Mesodermal cell (in vitro differentiated cells): ENCODE results near the gene GRAMD2B.

Source experiments
- H3K27ac ChIP-seq: 2 replicates; pipeline ENCODE4 v1.7.0; 2013; ENCODE audit warnings: mild to moderate bottlenecking, low read depth, low read length, moderate library complexity; ENCODE audit not compliant: severe bottlenecking
- H3K36me3 ChIP-seq: 2 replicates; pipeline ENCODE4 v1.7.1; 2013; ENCODE audit warnings: mild to moderate bottlenecking, low read length, moderate library complexity; ENCODE audit not compliant: control insufficient read depth, insufficient read depth
- H3K4me1 ChIP-seq: one replicate; pipeline ENCODE4 v1.7.1; 2013; ENCODE audit warnings: mild to moderate bottlenecking, low read length; ENCODE audit not compliant: insufficient read depth, control insufficient read depth, poor library complexity, severe bottlenecking
- H3K4me3 ChIP-seq: 2 replicates; pipeline ENCODE4 v1.7.0; 2013; ENCODE audit warnings: low read length, control low read depth, mild to moderate bottlenecking; ENCODE audit not compliant: insufficient read depth, poor library complexity, severe bottlenecking; ENCODE audit errors: extremely low read depth
- H3K9me3 ChIP-seq: 2 replicates; pipeline ENCODE4 v1.7.1; 2013; ENCODE audit warnings: mild to moderate bottlenecking, low read length, moderate library complexity; ENCODE audit not compliant: control insufficient read depth
- WGBS, 2 experiments: methylation state at CpG; one replicate each; pipeline ENCODE4 v1.1.5; 2013; ENCODE audit warnings: missing lambda C conversion rate in 2 of 2; ENCODE audit not compliant: insufficient coverage in 2 of 2; 5-methylcytosine and 5-hydroxymethylcytosine counted together

Gene GRAMD2B

DNA sequence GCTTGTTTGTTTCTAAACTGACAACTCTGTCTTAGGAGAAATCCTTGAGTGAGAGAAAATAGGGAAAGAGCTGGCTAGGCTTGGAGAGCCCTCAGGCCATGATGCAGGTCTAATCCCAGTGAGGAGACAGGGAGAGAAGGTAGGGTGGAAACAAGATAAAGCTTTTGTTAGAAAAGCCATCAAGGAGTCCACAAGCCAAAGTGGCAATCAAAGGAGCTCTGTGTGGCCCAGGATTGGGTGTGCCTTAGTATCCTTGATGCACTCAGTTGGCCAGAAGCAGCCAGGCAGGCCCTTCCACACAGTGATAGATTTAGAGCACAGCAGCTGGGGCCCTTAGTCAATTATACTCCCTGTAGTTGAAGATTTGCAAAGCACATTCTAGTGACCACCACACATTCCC is 97.9 kb downstream of the GRAMD2B start:
- Histone ChIP-seq H3K4me1 (peaks cover 2% of the 10 kb centered on the region), H3K27ac (no peak overlapping the region), H3K4me3 (no peak overlapping the region), H3K36me3 (no peaks in the 10 kb centered on the region), H3K9me3 (no peaks in the 10 kb centered on the region)

DNA sequence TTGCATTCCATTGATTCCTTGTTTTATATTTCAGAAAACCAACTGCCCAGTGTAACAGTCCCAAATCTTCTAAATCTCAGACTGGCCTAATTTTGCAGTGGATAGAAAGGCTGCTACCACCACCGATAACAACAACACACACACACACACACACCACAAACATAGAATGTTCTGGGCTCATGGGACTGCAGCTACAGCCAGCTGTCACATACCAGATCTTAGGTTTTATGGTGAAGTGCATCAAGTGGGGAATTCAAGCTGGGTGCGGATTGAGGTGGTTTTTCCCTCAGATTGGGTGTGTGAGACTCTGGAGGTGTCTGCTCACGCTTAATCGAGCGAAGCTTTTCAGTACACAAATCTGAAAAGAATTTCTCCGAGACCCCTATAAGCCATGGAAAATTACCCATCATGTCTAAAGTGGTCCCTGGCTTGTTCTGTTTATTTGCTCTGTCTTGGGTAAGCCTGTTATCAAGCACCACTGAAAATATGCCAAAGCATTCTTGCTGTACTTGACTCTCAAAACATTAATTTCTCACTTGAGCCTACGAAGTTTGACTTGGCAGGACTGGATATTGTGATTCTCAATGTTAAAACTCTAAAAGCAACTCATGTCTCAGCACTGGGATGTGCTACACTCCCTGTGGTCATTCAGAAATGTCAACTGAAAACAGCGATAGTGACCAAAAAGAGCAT is 100.8 kb downstream of the GRAMD2B start:
- Histone ChIP-seq H3K4me1 (peaks cover 2% of the 10 kb centered on the region), H3K4me3 (no peak overlapping the region), H3K27ac (no peak overlapping the region), H3K9me3 (no peaks in the 10 kb centered on the region), H3K36me3 (no peaks in the 10 kb centered on the region)
- 78 to 100% methylated on average over 2 to 8 of the region's 8 CpGs for WGBS, 2 experiments

DNA sequence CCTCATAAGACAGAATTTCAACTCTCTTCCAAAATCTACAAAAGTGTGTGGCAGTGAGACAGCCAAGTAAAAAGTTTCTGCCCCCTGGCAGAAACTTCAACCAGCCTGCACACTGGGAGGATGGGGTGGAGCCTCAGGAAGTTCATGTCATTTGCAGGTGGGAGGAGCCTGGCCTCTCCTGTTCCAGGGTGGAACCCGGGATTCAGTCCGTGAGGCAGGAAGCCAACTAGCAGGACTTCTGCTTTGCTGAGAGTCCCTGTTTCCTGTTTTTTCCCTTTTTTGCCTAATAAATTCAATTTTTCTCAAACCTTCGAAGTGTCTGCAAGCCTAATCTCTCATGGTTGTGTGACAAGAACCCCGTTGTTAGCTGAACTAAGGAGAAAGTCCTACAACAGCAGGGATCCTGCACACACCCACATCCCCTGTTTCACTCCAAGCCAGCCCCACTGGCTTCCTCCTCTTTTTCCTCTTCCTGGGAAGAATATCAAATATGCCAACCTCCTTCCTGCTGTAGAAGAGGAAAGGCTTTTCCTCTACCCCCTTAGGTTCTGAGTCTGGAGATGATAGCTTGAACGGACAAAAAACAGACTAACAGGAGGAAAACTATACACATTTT is 102.5 kb downstream of the GRAMD2B start:
- Histone ChIP-seq H3K9me3 (no peaks in the 10 kb centered on the region), H3K4me1 (no peaks in the 10 kb centered on the region), H3K36me3 (no peaks in the 10 kb centered on the region), H3K27ac (no peak overlapping the region), H3K4me3 (no peak overlapping the region)
- WGBS, 2 experiments, result 44 to 47% methylated on average over 3 of the region's 5 CpGs

GRCh38 chr5:126526493-126526892 is 103.3 kb downstream of the GRAMD2B start:
- no peaks in the 10 kb centered on the region for H3K9me3 ChIP-seq
- no peaks in the 10 kb centered on the region for H3K36me3 ChIP-seq
- H3K4me1 ChIP-seq, result no peaks in the 10 kb centered on the region
- H3K27ac ChIP-seq, result no peak overlapping the region
- no peak overlapping the region for H3K4me3 ChIP-seq

DNA sequence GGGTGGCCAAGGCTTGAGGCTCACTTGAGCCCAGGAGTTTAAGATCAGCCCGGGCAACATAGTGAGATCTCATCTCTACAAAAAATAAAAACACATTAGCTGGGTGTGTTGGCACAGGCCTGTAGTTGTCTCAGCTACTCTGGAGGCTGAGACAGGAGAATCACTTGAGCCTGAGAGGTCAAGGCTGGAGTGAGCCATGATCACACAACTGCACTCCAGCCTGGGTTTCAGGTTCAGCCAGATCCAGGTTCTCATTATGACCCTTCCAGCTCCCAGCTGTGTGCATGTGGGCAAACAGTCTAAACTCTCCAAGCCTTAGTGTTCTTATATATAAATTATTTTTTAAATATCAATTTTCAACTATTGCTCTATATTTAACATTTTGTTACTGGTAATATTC is 103.9 kb downstream of the GRAMD2B start:
- no peaks in the 10 kb centered on the region for H3K4me1 ChIP-seq
- H3K4me3 ChIP-seq, result no peak overlapping the region
- no CpG with 5 or more reads among the region's 1 CpG for WGBS, 2 experiments
- H3K9me3 ChIP-seq, result no peaks in the 10 kb centered on the region
- no peak overlapping the region for H3K27ac ChIP-seq
- H3K36me3 ChIP-seq, result no peaks in the 10 kb centered on the region

GRCh38 chr5:126527892-126528291 is 104.7 kb downstream of the GRAMD2B start:
- no peak overlapping the region for H3K27ac ChIP-seq
- H3K9me3 ChIP-seq, result no peaks in the 10 kb centered on the region
- H3K36me3 ChIP-seq, result no peaks in the 10 kb centered on the region
- H3K4me1 ChIP-seq, result no peaks in the 10 kb centered on the region
- no peak overlapping the region for H3K4me3 ChIP-seq

DNA sequence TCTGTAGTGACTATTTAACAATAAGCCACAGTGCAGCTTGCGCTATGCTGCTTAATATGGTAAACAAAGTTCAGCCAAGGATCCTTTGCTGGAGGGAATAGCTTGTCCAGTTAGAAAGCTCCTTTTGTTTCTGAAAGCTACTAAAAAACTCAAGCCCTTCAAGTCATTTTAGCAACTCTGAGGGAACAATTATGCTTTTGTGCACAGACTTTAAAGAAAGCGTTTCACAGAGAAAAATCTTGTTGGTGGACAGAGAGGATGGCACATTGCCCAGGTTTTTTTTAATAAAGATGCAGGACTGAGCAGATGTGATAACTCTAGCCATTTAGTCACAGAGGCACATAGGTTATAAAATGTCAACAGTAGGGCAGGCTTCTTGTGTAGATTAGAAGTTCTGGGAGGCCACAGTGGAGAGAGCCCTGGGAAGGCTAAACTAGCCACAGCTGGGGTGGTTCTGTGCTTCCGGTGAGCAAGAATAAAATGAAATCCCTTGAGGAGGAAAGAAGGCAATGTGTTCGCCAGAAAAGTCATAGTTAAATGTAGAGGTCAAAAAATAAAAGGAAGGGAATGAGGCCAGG is 108.4 kb downstream of the GRAMD2B start:
- Histone ChIP-seq H3K9me3 (no peaks in the 10 kb centered on the region), H3K4me3 (no peak overlapping the region), H3K27ac (peak overlapping the region; percentile 50), H3K4me1 (no peaks in the 10 kb centered on the region), H3K36me3 (no peaks in the 10 kb centered on the region)
- 97 to 100% methylated on average over 3 to 4 of the region's 4 CpGs for WGBS, 2 experiments

DNA sequence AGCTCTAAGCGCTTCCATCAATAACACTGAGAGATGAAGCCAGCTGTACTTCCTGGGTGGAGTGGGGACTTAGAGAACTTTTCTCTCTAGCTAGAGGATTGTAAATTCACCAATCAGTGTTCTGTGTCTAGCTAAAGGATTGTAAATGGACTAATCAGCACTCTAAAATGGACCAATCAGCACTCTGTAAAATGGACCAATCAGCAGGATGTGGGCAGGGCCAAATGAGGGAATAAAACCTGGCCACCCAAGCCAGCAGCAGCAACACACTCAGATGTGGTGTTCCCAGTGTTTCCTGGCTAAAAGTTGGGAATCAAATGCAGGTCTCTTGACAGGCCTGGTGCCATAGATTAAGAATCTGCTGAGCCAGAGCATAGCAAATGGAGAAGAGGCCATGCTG is 111.3 kb downstream of the GRAMD2B start:
- WGBS, 2 experiments, result 83 to 88% methylated on average over 1 of the region's 1 CpG
- H3K9me3 ChIP-seq, result no peaks in the 10 kb centered on the region
- no peaks in the 10 kb centered on the region for H3K4me1 ChIP-seq
- no peak overlapping the region for H3K4me3 ChIP-seq
- H3K27ac ChIP-seq, result no peak overlapping the region
- no peaks in the 10 kb centered on the region for H3K36me3 ChIP-seq

- Histone ChIP-seq H3K4me1 (no peaks in the 10 kb centered on the region), H3K36me3 (no peaks in the 10 kb centered on the region), H3K27ac (no peak overlapping the region), H3K9me3 (no peaks in the 10 kb centered on the region), H3K4me3 (no peak overlapping the region)
- 93 to 100% methylated on average over 1 to 3 of the region's 4 CpGs for WGBS, 2 experiments
Observed at GRCh38 chr5:126535856-126536545, 112.8 kb downstream of the GRAMD2B start.

DNA sequence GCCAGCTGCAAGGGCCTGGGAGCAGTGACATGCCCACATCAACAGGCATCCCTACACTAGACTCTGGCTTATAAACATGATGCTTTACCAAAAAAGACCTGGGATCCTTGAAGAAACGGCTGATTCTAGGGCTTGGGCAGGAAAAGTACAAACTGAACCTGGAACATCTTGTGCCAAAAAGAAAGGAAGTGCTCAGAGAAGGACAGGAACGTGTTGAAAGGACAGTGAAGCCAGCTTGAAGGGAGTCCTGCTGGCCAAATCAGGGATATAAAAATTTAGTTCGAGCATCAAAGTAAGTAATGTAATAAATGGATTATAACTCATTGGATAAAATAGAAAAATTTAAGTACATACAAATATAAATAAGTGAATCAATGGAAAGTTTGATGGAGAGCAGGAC is 113.7 kb downstream of the GRAMD2B start:
- Histone ChIP-seq H3K27ac (no peak overlapping the region), H3K36me3 (no peaks in the 10 kb centered on the region), H3K4me1 (no peaks in the 10 kb centered on the region), H3K9me3 (no peaks in the 10 kb centered on the region), H3K4me3 (no peak overlapping the region)
- 59 to 88% methylated on average over 2 to 3 of the region's 3 CpGs for WGBS, 2 experiments

DNA sequence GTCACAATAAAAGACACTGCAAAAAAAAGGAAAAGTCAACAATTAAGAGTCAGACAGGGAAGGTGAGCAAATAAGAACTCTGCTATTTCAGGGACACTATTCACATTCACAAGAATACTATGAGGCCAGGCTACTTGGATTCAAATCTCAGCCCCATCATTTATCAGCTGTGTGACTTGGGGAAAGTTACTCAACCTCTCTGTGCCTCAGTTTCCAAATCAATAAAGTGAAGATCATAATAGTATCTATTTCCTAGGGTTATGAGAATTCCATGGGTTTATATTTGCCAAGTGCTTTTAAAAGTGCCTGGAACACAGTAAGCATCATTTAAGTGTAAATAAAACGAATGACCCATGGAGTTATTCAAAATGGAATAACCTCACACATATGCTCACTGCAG is 115.4 kb downstream of the GRAMD2B start:
- no peak overlapping the region for H3K4me3 ChIP-seq
- H3K4me1 ChIP-seq, result no peaks in the 10 kb centered on the region
- H3K27ac ChIP-seq, result peak overlapping the region; percentile 29
- peaks cover 4% of the 10 kb centered on the region for H3K36me3 ChIP-seq
- no peaks in the 10 kb centered on the region for H3K9me3 ChIP-seq
- no CpG with 5 or more reads among the region's 1 CpG for WGBS, 2 experiments
